ENCODE data around the gene ORAI2. TPM values are rescaled to one million over a fixed set of nuclear protein-coding genes. Genes with fewer than 3 reads are reported as not detected.
"Not testable (repeated sequence)": the region's sequence is repeated elsewhere in the genome, so short reads cannot be mapped to it uniquely, and the experiment has no call there.

The ORAI2 gene
- total RNA-seq, 3 donors from 2014 or later, result 2.8 to 9.8 (median 7.5) TPM

DNA sequence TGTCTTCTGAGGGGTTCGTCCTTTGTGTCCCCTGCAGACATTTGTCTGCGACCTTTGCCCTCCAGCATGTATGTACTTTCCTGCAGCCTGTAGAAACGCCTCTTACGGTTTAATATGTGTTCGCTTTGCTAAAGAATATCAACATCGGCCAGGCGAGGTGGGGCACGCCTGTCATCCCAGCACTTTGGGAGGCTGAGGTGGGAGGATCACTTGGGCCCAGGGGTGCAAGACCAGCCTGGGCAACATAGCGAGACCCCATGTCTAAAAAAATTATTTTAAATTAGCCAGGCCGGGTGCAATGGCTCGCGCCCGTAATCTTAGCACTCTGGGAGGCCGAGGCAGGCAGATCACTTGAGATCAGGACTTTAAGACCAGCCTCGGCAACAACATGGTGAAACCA lies 15.8 kb downstream of the ORAI2 start:
- no peak overlapping the region for H3K4me3 ChIP-seq
- no peak for ATAC-seq
- no peaks in the 10 kb centered on the region for H3K36me3 ChIP-seq (ENCODE audit: low read depth)
- no peak for DNase-seq
- no peaks in the 10 kb centered on the region for H3K4me1 ChIP-seq (ENCODE audit: low read depth)
- no peak for TF ChIP-seq CTCF (IDR thresholded peaks at IDR 0.05)
- intact Hi-C loops (cut with DNase I, micrococcal nuclease), result no loop called here
- no peaks in the 10 kb centered on the region for H3K9me3 ChIP-seq

GRCh38 chr7:102450242-102450641 lies 16.9 kb downstream of the ORAI2 start:
- H3K36me3 ChIP-seq (ENCODE audit: low read depth), result no peaks in the 10 kb centered on the region
- ATAC-seq, result peak; percentile 48
- no peak overlapping the region for H3K4me3 ChIP-seq
- H3K4me1 ChIP-seq (ENCODE audit: low read depth), result no peaks in the 10 kb centered on the region
- no peak for TF ChIP-seq CTCF (IDR thresholded peaks at IDR 0.05)
- H3K9me3 ChIP-seq, result no peaks in the 10 kb centered on the region
- DNase-seq, result no peak
- intact Hi-C loops (cut with DNase I, micrococcal nuclease), result no loop called here

- no peak for TF ChIP-seq CTCF (IDR thresholded peaks at IDR 0.05)
- H3K9me3 ChIP-seq, result no peaks in the 10 kb centered on the region
- H3K4me1 ChIP-seq (ENCODE audit: low read depth), result no peaks in the 10 kb centered on the region
- intact Hi-C loops (cut with DNase I, micrococcal nuclease), result no loop called here
- ATAC-seq (no peak), DNase-seq (no peak)
- H3K36me3 ChIP-seq (ENCODE audit: low read depth), result no peaks in the 10 kb centered on the region
- no peak overlapping the region for H3K4me3 ChIP-seq
These were observed 18.1 kb downstream of the ORAI2 start for GRCh38 chr7:102451371-102452054.

GRCh38 chr7:102452451-102452850 lies 19.1 kb downstream of the ORAI2 start:
- intact Hi-C loops (cut with DNase I, micrococcal nuclease), result no loop called here
- no peak overlapping the region for H3K4me3 ChIP-seq
- ATAC-seq (no peak), DNase-seq (no peak)
- TF ChIP-seq CTCF (IDR thresholded peaks at IDR 0.05), result no peak
- no peaks in the 10 kb centered on the region for H3K4me1 ChIP-seq (ENCODE audit: low read depth)
- no peaks in the 10 kb centered on the region for H3K9me3 ChIP-seq
- H3K36me3 ChIP-seq (ENCODE audit: low read depth), result peaks cover 4% of the 10 kb centered on the region

GRCh38 chr7:102453319-102453718 lies 19.9 kb downstream of the ORAI2 start:
- Histone ChIP-seq H3K36me3 (ENCODE audit: low read depth) (peaks cover 4% of the 10 kb centered on the region), H3K4me1 (ENCODE audit: low read depth) (no peaks in the 10 kb centered on the region), H3K9me3 (no peaks in the 10 kb centered on the region), H3K4me3 (no peak overlapping the region)
- intact Hi-C loops (cut with DNase I, micrococcal nuclease), result no loop called here
- TF ChIP-seq CTCF (IDR thresholded peaks at IDR 0.05), result no peak
- ATAC-seq (no peak), DNase-seq (no peak)

DNA sequence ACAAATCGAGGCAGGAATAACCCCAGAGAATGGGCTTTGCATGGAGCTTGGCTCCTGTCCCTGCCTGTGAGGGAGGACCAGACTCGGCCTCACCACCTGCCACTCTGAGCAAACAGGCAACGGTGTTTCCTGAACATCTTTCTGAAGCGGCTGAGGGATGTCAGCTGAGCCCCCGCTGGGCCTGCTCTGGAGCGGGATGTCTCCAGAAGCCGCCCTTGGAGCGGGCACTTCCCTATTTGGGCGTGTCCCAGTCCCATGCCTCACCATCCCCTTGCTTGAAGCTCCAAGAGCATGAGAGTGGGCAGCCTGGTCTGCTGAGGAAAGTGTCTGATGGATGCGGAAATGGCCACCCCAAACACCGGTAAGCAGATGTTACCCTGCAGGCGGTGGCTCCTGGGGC lies 21.1 kb downstream of the ORAI2 start:
- ATAC-seq (peak; percentile 7), DNase-seq (no peak)
- intact Hi-C loops (cut with DNase I, micrococcal nuclease), result no loop called here
- no peaks in the 10 kb centered on the region for H3K9me3 ChIP-seq
- no peak for TF ChIP-seq CTCF (IDR thresholded peaks at IDR 0.05)
- H3K36me3 ChIP-seq (ENCODE audit: low read depth), result peaks cover 4% of the 10 kb centered on the region
- H3K4me3 ChIP-seq, result no peak overlapping the region
- H3K4me1 ChIP-seq (ENCODE audit: low read depth), result no peaks in the 10 kb centered on the region

- H3K36me3 ChIP-seq (ENCODE audit: low read depth); H3K4me1 ChIP-seq (ENCODE audit: low read depth); ATAC-seq; H3K9me3 ChIP-seq; intact Hi-C loops (cut with DNase I, micrococcal nuclease); H3K4me3 ChIP-seq; DNase-seq: not testable (repeated sequence)
These were observed 21.6 kb downstream of the ORAI2 start for GRCh38 chr7:102454932-102455331.
